ENCODE results near the gene PRDM16. TPM values are rescaled to one million over a fixed set of nuclear protein-coding genes. Genes with fewer than 3 reads are reported as not detected.

Gene PRDM16
- polyA plus RNA-seq, 3 donors: not detected

GRCh38 chr1:3453203-3453761 is 384.3 kb downstream of the PRDM16 start:
- Histone ChIP-seq H3K27me3 (ENCODE audit: control insufficient read depth in 2 of 2, insufficient read depth in 2 of 2, low read length in 2 of 2) (peaks cover 5 to 22% of the 10 kb centered on the region in 2 donors), H3K9me3 (replicated peaks in 1 of 2; ENCODE audit: control insufficient read depth in 1 of 2, insufficient read depth in 1 of 2, low read length in 2 of 2) (no peaks in the 10 kb centered on the region), H2AFZ (ENCODE audit: insufficient read depth, low read depth, low read length, poor library complexity, severe bottlenecking) (no peak overlapping the region), H3K4me1 (ENCODE audit: control insufficient read depth in 1 of 2, insufficient read depth in 2 of 2, low read length in 2 of 2) (peaks cover 7 to 13% of the 10 kb centered on the region in 2 donors), H4K20me1 (ENCODE audit: insufficient read depth, low read length) (no peaks in the 10 kb centered on the region), H3K27ac (ENCODE audit: low read depth in 1 of 2, low read length in 2 of 2) (no peak overlapping the region), H3K4me3 (replicated peaks in 1 of 3; ENCODE audit: low read depth in 2 of 3, low read length in 3 of 3) (no peak overlapping the region), H3K79me2 (ENCODE audit: insufficient read depth, low read length) (no peaks in the 10 kb centered on the region), H3K9ac (ENCODE audit: insufficient read depth, low read length, poor library complexity, severe bottlenecking) (no peak overlapping the region), H3K4me2 (replicated peaks; ENCODE audit: extremely low read depth, low read length, poor library complexity, severe bottlenecking) (no peak overlapping the region), H3K36me3 (replicated peaks in 1 of 2; ENCODE audit: control insufficient read depth in 1 of 2, insufficient read depth in 2 of 2, low read length in 2 of 2) (no peaks in the 10 kb centered on the region)
- Mint-ChIP-seq H3K27me3 (ENCODE audit: low read depth in 3 of 3) (peaks cover 12 to 47% (median 32%) of the 10 kb centered on the region in 3 donors), H3K27ac (no peak overlapping the region), H3K9me3 (peaks cover 0 to 5% (median 0%) of the 10 kb centered on the region in 7 donors), H3K36me3 (no peaks in the 10 kb centered on the region), H3K4me1 (peaks cover 6% of the 10 kb centered on the region), H3K4me3 (peak overlapping the region in 1 of 2 donors; percentile 69)
- intact Hi-C loops (cut with micrococcal nuclease): loop anchor here in 1 of 2 donors (1.0 kb wide), 1 partner anchor 31 kb away; no protein-coding TSS in a partner anchor
- peak; percentile 25 to 61 (median 36) for DNase-seq
- TF ChIP-seq CTCF (IDR thresholded peaks at IDR 0.05): peak; percentile 94
- WGBS (ENCODE audit: insufficient coverage): 30% methylated on average over 15 of the region's 18 CpGs

DNA sequence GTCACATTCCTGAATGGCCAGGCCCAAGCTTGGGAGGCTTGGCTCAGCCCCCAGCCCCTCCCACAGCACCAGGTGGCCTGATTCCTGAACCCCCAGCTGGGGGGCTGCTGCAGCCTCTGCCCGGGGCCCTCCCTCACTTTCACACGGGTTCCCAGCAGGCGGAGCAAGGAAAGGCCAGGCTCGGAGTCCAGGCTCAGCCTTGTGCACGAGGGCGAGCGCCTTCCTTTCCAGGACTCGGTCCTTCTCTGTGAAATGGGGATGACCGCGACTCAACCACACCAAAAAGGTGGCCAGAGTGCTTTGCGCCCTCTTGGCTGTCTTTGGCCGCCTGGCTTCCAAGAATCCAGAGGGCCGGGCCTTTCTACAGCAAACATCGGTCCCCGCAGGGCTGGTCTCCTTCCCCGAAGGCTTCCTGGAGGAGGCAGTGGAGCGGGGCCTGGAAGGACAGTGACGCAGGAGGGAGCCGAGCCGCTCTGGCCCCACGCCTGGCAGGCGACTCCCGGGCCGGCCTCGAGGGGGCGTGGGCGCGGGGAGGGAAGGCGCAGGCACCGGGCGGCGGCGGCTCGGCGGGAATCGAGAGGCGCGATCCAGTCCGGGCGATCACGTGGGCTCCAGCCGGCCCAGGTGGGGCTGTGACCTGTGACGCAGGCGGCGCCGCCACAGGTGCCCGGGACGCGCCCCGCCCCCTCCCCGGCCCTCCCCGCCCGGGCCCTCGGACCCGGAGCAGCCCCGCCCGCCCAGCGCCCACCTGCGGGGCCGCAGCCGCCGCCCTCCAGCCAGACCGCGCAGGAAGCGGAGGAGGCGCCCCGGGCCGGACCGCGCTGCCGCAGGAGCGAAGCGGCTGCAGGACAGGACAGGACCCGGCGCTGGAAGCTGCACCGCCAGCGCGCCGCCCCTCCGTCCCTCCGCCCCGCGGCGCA is 385.1 kb downstream of the PRDM16 start, which contains the start of gene ARHGEF16:
TSS of gene ARHGEF16 (plus strand) at position 775 of the 920 bp plus-strand sequence. CDS start 8,420 bp downstream, outside the sequence.
- peak; percentile 20 for TF ChIP-seq CTCF (IDR thresholded peaks at IDR 0.05)
- Histone ChIP-seq H3K4me1 (ENCODE audit: control insufficient read depth in 1 of 2, insufficient read depth in 2 of 2, low read length in 2 of 2) (peaks cover 7 to 13% of the 10 kb centered on the region in 2 donors), H3K36me3 (replicated peaks in 1 of 2; ENCODE audit: control insufficient read depth in 1 of 2, insufficient read depth in 2 of 2, low read length in 2 of 2) (no peaks in the 10 kb centered on the region), H3K9ac (ENCODE audit: insufficient read depth, low read length, poor library complexity, severe bottlenecking) (peak within 1 kb of the TSS; percentile 49), H3K4me3 (replicated peaks in 1 of 3; ENCODE audit: low read depth in 2 of 3, low read length in 3 of 3) (peak within 1 kb of the TSS in 2 of 3 experiments; percentile 23 to 67), H3K4me2 (replicated peaks; ENCODE audit: extremely low read depth, low read length, poor library complexity, severe bottlenecking) (peak within 1 kb of the TSS; percentile 75), H3K9me3 (replicated peaks in 1 of 2; ENCODE audit: control insufficient read depth in 1 of 2, insufficient read depth in 1 of 2, low read length in 2 of 2) (no peaks in the 10 kb centered on the region), H3K79me2 (ENCODE audit: insufficient read depth, low read length) (no peaks in the 10 kb centered on the region), H4K20me1 (ENCODE audit: insufficient read depth, low read length) (no peaks in the 10 kb centered on the region), H2AFZ (ENCODE audit: insufficient read depth, low read depth, low read length, poor library complexity, severe bottlenecking) (peak within 1 kb of the TSS; percentile 46), H3K27me3 (ENCODE audit: control insufficient read depth in 2 of 2, insufficient read depth in 2 of 2, low read length in 2 of 2) (peaks cover 5 to 22% of the 10 kb centered on the region in 2 donors), H3K27ac (ENCODE audit: low read depth in 1 of 2, low read length in 2 of 2) (no peak within 1 kb of the TSS)
- Mint-ChIP-seq H3K9me3 (peaks cover 0 to 2% (median 0%) of the 10 kb centered on the region in 7 donors), H3K4me3 (peak within 1 kb of the TSS; percentile 67 to 85), H3K36me3 (no peaks in the 10 kb centered on the region), H3K27ac (no peak within 1 kb of the TSS), H3K27me3 (ENCODE audit: low read depth in 3 of 3) (peaks cover 12 to 50% (median 35%) of the 10 kb centered on the region in 3 donors), H3K4me1 (peaks cover 6% of the 10 kb centered on the region)
- intact Hi-C loops (cut with micrococcal nuclease): loop anchor here in 1 of 2 donors (1.0 kb wide), 1 partner anchor 30 kb away; no protein-coding TSS in a partner anchor
- peak; percentile 2 to 18 (median 3) for DNase-seq
- WGBS (ENCODE audit: insufficient coverage): 5% methylated on average over 84 of the region's 84 CpGs

All from CD14-positive monocyte (primary cell).